B cell (primary cell): ENCODE measurements around the gene MACROH2A1.

Experiments used
- EZH2 ChIP-seq: IDR thresholded peaks from 2 replicates; pipeline ENCODE4 v1.6.1; 2012; ENCODE audit warnings: borderline replicate concordance, low read depth, mild to moderate bottlenecking, moderate library complexity, low read length; ENCODE audit not compliant: insufficient read depth, poor library complexity, severe bottlenecking
- TF ChIP-seq, protein P1 (sequence below): fragments of 200-600 bp; IDR thresholded peaks from one replicate; pipeline ENCODE4 v1.8.0; 2022; ENCODE audit warnings: antibody characterized with exemption, mild to moderate bottlenecking

DNA sequence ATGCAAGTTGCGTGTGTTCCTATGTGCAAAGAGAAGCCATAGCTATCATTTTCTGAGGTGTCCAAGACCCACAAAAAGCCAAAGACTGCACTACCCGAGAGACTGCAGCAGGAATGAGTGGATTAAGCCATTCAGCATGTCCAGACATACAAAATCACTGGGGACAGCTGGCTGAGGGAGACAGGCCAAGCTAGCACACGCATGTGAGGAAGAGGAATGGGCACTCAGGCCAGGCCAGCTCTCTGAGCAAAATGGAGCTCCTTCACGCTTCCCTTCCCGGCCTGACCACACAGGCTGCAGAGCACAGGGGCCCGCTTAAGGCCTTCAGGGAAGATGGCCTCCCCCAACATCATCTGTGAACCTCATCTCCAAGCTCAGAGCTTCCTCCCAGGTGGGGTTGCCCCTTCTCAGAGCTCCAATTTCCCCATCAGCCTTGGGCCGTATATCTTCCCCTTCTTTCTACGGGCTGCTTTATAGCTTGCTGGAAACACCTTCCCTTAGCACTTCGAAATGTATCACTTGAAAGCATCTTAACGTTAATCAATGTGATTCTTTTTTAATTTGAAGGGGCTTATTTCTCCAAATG, 39.7 kb upstream of the MACROH2A1 start:
- TF ChIP-seq, protein P1, sequence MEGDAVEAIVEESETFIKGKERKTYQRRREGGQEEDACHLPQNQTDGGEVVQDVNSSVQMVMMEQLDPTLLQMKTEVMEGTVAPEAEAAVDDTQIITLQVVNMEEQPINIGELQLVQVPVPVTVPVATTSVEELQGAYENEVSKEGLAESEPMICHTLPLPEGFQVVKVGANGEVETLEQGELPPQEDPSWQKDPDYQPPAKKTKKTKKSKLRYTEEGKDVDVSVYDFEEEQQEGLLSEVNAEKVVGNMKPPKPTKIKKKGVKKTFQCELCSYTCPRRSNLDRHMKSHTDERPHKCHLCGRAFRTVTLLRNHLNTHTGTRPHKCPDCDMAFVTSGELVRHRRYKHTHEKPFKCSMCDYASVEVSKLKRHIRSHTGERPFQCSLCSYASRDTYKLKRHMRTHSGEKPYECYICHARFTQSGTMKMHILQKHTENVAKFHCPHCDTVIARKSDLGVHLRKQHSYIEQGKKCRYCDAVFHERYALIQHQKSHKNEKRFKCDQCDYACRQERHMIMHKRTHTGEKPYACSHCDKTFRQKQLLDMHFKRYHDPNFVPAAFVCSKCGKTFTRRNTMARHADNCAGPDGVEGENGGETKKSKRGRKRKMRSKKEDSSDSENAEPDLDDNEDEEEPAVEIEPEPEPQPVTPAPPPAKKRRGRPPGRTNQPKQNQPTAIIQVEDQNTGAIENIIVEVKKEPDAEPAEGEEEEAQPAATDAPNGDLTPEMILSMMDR = no peak
- no peak for TF ChIP-seq EZH2
